GM03348 (cell line): ENCODE data around the gene SFXN1.

Source experiments
- DNase-seq: peaks from one replicate; pipeline ENCODE4 v3.0.0; 2012; ENCODE audit warnings: low spot score

The SFXN1 gene

DNA sequence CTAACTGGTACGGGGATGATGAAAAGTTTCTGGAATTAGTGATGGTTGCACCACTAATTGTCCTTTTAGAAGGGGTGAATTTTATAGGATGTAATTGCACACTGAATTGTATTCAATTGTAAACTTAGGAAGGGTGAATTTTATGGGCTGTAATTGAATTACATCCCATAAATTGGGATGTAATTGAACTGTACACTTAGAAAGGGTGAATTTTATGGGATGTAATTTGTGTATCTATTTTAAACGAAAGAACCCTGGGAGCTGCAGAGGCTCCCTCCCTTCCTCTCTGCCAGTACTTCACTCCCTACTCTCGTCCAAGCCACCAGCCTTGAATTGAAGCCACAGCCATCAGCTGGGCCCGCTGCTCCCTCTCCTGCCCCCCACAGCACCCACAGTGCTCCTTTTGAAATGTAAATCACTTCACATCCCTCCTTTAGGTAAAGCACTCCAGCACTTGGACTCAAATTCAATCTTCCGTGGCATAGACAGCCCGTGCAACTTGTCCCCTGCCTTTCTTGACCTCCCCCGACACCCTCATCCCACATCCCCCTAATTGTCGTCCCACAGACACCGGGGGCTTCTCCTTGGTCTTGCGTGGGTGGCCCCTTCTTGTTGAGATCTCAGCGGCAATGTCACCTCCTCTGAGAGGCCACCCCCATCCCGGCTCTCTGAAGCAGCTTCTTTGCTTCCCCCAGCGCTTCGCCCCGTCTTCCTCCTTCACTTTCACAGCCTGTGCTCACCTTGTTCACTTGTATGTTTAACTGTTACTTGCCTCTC is 95.3 kb downstream of the SFXN1 start:
- no peak for DNase-seq

DNA sequence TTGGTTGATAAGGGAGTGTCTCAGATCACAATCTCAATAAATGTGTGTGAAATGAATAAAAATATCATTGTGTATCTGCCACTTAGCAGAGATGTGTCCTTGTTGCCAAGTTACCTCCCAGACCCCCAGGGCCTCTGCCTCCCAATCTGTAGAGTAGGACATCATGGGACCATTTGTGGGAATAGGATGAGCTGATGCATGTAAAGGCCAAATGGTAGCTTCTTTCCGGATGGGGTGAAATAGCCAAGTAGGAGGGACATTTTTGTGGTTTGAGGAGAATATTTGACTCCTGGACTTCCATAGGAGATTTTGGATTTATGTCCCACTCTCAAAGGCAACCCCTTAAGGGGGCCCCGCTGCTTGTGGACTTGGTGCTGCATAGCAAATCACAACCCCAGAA is 96.9 kb downstream of the SFXN1 start:
- DNase-seq: no peak

DNA sequence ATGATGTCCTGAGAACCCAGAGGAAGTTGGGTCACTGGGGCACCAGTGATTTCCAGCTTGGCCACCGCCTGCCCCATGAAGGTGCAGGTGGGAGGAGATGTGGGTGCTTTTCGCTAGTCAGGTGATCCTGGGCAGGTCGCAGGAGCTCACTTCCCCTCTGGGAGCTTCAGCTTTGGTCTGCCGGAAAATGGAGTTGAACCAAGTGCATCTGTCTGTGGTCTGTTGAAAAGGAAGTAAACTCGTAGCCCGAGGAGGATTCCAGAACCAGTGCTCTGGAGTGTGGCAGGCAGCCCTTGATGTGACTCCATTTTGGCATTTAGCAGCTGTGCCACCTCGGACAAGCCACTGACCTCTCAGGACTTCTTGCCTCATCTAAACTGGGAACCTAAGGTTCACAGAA is 97.7 kb downstream of the SFXN1 start:
- DNase-seq: no peak

DNA sequence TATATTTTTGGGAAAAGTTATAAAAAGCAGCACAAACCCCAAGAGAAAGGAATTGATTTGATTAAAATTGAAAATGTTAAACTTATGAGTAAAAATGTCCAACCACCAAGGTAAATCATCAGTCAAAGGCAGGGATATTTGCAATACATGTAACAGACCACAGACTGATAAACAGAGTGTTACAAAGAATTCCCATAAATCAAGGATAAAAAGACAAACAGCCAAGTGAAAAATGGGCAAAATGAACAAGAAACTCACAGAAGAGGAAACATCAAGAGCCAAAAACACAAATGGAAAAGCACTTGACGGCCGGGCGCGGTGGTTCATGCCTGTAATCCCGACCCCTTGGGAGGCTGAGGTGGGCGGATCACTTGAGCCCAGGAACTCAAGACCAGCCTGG is 98.2 kb downstream of the SFXN1 start:
- DNase-seq: no peak
